Measurements from ENCODE around the gene NUTM2A. TPM values are rescaled to one million over a fixed set of nuclear protein-coding genes. Genes with fewer than 3 reads are reported as not detected.
"Not testable (repeated sequence)": the region's sequence is repeated elsewhere in the genome, so short reads cannot be mapped to it uniquely, and the experiment has no call there.

The NUTM2A gene, protein sequence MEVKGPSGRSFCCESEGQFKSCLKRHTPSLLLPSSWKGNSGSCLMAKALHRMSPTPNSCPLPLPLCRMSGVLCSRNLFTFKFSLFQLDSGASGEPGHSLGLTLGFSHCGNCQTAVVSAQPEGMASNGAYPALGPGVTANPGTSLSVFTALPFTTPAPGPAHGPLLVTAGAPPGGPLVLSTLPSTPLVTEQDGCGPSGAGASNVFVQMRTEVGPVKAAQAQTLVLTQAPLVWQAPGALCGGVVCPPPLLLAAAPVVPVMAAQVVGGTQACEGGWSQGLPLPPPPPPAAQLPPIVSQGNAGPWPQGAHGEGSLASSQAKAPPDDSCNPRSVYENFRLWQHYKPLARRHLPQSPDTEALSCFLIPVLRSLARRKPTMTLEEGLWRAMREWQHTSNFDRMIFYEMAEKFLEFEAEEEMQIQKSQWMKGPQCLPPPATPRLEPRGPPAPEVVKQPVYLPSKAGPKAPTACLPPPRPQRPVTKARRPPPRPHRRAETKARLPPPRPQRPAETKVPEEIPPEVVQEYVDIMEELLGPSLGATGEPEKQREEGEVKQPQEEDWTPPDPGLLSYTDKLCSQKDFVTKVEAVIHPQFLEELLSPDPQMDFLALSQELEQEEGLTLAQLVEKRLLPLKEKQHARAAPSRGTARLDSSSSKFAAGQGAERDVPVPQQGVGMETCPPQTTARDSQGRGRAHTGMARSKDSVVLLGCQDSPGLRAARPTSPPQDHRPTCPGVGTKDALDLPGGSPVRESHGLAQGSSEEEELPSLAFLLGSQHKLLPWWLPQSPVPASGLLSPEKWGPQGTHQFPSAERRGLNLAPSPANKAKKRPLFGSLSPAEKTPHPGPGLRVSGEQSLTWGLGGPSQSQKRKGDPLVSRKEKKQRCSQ
- total RNA-seq = 1.0 TPM

DNA sequence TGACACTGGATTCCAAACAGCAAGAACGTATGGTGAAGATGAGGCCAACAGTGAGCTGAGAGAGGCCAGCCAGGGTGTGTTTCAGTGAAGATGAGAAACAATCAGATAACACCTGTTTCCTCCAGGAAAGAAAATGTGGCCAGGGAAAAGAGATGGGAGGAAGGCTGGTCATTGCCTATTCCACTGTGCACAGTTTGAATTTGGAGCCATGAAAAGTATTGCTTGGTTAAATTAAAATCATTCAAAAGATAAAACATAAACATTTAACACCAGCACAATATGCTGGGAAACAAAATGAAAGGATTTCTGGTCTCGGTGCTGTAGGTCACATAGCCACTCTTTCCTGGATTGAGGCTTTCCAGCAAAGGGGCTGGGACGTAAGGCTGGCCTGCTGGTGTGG lies at the start of gene NUTM2A:
TSS of gene NUTM2A (plus strand) at position 301 of the 400 bp plus-strand sequence. CDS start 383 bp downstream, outside the sequence.
- H3K36me3 ChIP-seq (ENCODE audit: control insufficient read depth in 3 of 3, insufficient read depth in 3 of 3, low read length in 3 of 3); H3K27ac ChIP-seq (ENCODE audit: low read depth, low read length); H3K27me3 ChIP-seq (ENCODE audit: control insufficient read depth in 3 of 3, insufficient read depth in 3 of 3, low read length in 3 of 3); H3K9me3 ChIP-seq (ENCODE audit: control insufficient read depth in 3 of 3, low read length in 3 of 3); H3K4me1 ChIP-seq (ENCODE audit: control insufficient read depth in 3 of 3, insufficient read depth in 3 of 3, low read length in 3 of 3); H3K9ac ChIP-seq (ENCODE audit: low read depth in 1 of 3, low read length in 3 of 3); H3K4me3 ChIP-seq (ENCODE audit: low read length in 3 of 3): not testable (repeated sequence)

DNA sequence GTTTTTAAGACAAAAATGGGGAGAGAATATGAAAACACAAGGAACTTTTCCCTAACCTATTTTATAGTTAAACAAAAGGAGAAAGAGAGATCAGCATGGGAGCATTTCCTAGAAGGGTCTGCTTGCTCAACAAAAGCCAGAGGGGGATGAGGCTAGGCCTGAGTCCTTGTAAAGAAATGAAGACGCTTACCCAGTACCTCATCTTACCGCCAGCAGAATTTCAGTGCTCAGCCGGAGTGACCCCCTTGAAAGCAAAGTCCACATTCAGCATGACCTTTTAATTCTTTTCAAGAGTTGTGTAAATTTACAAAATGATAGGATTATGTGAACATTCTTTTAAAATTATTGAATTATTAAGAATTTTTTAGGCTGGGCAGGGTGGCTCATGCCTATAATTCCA lies 47.7 kb upstream of the NUTM2A start:
- H3K4me3 ChIP-seq (ENCODE audit: low read length in 3 of 3); H3K9me3 ChIP-seq (ENCODE audit: control insufficient read depth in 3 of 3, low read length in 3 of 3); H3K36me3 ChIP-seq (ENCODE audit: control insufficient read depth in 3 of 3, insufficient read depth in 3 of 3, low read length in 3 of 3); H3K9ac ChIP-seq (ENCODE audit: low read depth in 1 of 3, low read length in 3 of 3); H3K27me3 ChIP-seq (ENCODE audit: control insufficient read depth in 3 of 3, insufficient read depth in 3 of 3, low read length in 3 of 3); H3K27ac ChIP-seq (ENCODE audit: low read depth, low read length); H3K4me1 ChIP-seq (ENCODE audit: control insufficient read depth in 3 of 3, insufficient read depth in 3 of 3, low read length in 3 of 3): not testable (repeated sequence)

DNA sequence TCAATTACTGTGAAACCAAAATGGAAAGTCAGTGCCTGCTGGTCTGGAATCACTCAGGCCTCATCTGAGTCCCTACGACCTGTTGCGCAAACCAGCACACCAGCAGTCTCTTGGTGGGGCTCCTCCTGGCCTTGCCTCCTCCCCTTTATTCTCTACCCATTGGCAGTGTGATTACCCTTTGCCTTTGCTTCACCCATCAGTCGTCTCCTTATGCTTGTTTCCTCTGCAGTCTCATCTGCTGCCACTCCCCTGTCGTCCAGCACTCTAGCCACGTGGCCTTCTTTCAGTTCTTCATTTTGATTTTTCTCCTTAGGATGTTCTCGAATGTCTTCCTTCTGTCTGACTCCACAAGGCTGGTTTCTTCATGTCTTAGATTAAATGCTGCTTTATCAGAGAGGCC lies 40.8 kb upstream of the NUTM2A start:
- H3K4me1 ChIP-seq (ENCODE audit: control insufficient read depth in 3 of 3, insufficient read depth in 3 of 3, low read length in 3 of 3); H3K4me3 ChIP-seq (ENCODE audit: low read length in 3 of 3); H3K27ac ChIP-seq (ENCODE audit: low read depth, low read length); H3K36me3 ChIP-seq (ENCODE audit: control insufficient read depth in 3 of 3, insufficient read depth in 3 of 3, low read length in 3 of 3); H3K9ac ChIP-seq (ENCODE audit: low read depth in 1 of 3, low read length in 3 of 3); H3K27me3 ChIP-seq (ENCODE audit: control insufficient read depth in 3 of 3, insufficient read depth in 3 of 3, low read length in 3 of 3); H3K9me3 ChIP-seq (ENCODE audit: control insufficient read depth in 3 of 3, low read length in 3 of 3): not testable (repeated sequence)

DNA sequence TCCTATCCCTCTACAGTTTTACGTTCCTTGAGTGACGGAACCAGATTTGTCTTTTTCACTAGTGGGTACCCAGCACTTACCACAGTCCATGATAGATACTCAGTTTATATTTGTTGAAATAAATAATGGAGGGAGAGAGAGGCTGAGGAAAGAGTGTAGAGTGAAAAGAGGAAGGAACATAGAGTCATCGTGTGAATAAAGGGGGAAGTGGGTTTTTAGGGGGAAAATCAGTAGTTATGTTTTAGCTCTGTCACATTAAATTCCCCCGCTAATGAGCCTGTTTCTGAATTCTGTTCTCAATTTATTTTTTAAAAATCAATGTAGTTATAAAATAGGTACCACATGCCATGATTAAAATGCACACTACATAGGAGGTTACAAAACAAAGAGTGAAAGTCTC lies 39.2 kb upstream of the NUTM2A start:
- not testable (repeated sequence) for H3K36me3 ChIP-seq (ENCODE audit: control insufficient read depth in 3 of 3, insufficient read depth in 3 of 3, low read length in 3 of 3); H3K9me3 ChIP-seq (ENCODE audit: control insufficient read depth in 3 of 3, low read length in 3 of 3); H3K4me3 ChIP-seq (ENCODE audit: low read length in 3 of 3); H3K27ac ChIP-seq (ENCODE audit: low read depth, low read length); H3K27me3 ChIP-seq (ENCODE audit: control insufficient read depth in 3 of 3, insufficient read depth in 3 of 3, low read length in 3 of 3); H3K4me1 ChIP-seq (ENCODE audit: control insufficient read depth in 3 of 3, insufficient read depth in 3 of 3, low read length in 3 of 3); H3K9ac ChIP-seq (ENCODE audit: low read depth in 1 of 3, low read length in 3 of 3)

DNA sequence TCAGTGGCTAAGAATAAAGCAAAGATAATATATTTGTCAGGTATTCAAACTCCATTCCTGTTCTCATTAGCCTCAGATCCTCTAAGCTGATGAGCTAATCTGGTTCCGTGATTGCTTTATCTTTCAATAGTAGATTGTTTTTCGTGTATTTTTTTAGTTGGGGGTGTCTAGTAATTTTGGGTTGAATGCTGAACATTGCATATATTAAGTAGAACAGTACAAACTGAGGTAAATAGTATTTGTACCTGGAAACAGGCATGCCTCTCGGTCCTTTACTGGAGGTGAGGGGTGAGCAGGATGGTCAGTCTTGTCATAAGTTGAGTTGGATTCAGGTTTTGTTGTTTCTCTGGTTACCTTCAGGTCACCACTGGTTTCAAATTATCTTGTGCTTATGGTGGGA lies 37.7 kb upstream of the NUTM2A start:
- H3K4me1 ChIP-seq (ENCODE audit: control insufficient read depth in 3 of 3, insufficient read depth in 3 of 3, low read length in 3 of 3); H3K27ac ChIP-seq (ENCODE audit: low read depth, low read length); H3K4me3 ChIP-seq (ENCODE audit: low read length in 3 of 3); H3K9me3 ChIP-seq (ENCODE audit: control insufficient read depth in 3 of 3, low read length in 3 of 3); H3K36me3 ChIP-seq (ENCODE audit: control insufficient read depth in 3 of 3, insufficient read depth in 3 of 3, low read length in 3 of 3); H3K27me3 ChIP-seq (ENCODE audit: control insufficient read depth in 3 of 3, insufficient read depth in 3 of 3, low read length in 3 of 3); H3K9ac ChIP-seq (ENCODE audit: low read depth in 1 of 3, low read length in 3 of 3): not testable (repeated sequence)

DNA sequence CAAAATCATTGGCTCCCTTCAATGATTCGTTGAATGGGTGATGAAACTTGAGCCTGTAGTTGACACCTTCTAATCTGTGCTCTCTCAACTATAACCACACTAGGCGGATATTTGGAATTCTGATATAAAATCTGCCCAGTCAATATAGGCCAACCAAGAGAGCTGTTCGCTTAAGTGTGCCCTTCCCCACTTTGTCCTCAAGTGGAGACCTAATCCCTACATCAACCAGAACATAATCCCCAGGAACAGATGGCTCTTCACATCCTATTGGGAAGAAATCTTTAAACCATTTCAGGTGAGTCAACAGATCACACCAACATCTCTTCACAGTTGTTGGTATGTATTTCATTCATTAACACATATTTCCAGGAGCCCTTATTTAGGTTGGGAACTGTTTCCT lies 33.4 kb upstream of the NUTM2A start:
- not testable (repeated sequence) for H3K4me1 ChIP-seq (ENCODE audit: control insufficient read depth in 3 of 3, insufficient read depth in 3 of 3, low read length in 3 of 3); H3K9ac ChIP-seq (ENCODE audit: low read depth in 1 of 3, low read length in 3 of 3); H3K27me3 ChIP-seq (ENCODE audit: control insufficient read depth in 3 of 3, insufficient read depth in 3 of 3, low read length in 3 of 3); H3K9me3 ChIP-seq (ENCODE audit: control insufficient read depth in 3 of 3, low read length in 3 of 3); H3K27ac ChIP-seq (ENCODE audit: low read depth, low read length); H3K4me3 ChIP-seq (ENCODE audit: low read length in 3 of 3); H3K36me3 ChIP-seq (ENCODE audit: control insufficient read depth in 3 of 3, insufficient read depth in 3 of 3, low read length in 3 of 3)

DNA sequence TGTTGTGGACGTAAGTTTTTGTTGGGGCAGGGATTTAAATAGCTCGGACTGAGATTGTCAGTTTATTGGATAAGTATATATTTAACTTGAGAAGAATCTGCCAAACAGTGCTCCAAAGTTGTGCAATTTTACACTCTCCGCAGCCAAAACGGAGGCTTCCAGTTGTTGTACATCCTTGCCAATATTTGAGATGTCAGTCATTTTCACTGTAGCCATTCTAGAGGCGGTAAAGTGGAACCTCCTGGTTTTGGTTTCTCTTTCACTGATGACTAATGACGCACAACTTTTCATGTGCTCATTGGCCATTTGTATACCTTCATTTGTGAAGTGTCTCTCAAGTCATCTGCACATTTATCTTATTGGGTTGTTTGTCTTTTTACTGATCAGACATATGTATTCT lies 24.3 kb upstream of the NUTM2A start:
- H3K4me1 ChIP-seq (ENCODE audit: control insufficient read depth in 3 of 3, insufficient read depth in 3 of 3, low read length in 3 of 3); H3K36me3 ChIP-seq (ENCODE audit: control insufficient read depth in 3 of 3, insufficient read depth in 3 of 3, low read length in 3 of 3); H3K9me3 ChIP-seq (ENCODE audit: control insufficient read depth in 3 of 3, low read length in 3 of 3); H3K27me3 ChIP-seq (ENCODE audit: control insufficient read depth in 3 of 3, insufficient read depth in 3 of 3, low read length in 3 of 3); H3K27ac ChIP-seq (ENCODE audit: low read depth, low read length); H3K9ac ChIP-seq (ENCODE audit: low read depth in 1 of 3, low read length in 3 of 3): not testable (repeated sequence)
- H3K4me3 ChIP-seq (ENCODE audit: low read length in 3 of 3) = peak overlapping the region in 2 of 3 donors; percentile 43 to 48

DNA sequence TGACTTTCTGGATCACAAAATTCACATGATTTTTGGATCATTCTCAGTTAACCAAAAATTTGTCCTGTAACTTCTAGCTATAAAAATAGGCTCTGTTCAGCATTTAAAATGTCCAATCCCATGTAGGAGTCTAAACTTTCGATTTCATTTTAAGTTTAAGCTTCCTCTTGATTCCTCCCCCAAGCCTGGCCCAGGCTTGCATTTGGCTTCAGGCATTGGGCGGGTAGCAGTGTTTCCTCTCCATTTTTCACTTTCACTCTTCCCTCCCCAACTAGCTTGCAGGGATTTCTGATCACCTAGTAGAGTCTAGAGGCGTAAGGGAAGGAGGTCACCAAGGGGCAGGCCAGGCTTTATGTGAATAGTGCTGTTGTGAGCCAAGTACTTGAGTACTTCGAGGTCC lies 20.4 kb upstream of the NUTM2A start:
- not testable (repeated sequence) for H3K4me1 ChIP-seq (ENCODE audit: control insufficient read depth in 3 of 3, insufficient read depth in 3 of 3, low read length in 3 of 3); H3K9me3 ChIP-seq (ENCODE audit: control insufficient read depth in 3 of 3, low read length in 3 of 3); H3K27me3 ChIP-seq (ENCODE audit: control insufficient read depth in 3 of 3, insufficient read depth in 3 of 3, low read length in 3 of 3); H3K9ac ChIP-seq (ENCODE audit: low read depth in 1 of 3, low read length in 3 of 3); H3K36me3 ChIP-seq (ENCODE audit: control insufficient read depth in 3 of 3, insufficient read depth in 3 of 3, low read length in 3 of 3); H3K4me3 ChIP-seq (ENCODE audit: low read length in 3 of 3); H3K27ac ChIP-seq (ENCODE audit: low read depth, low read length)

DNA sequence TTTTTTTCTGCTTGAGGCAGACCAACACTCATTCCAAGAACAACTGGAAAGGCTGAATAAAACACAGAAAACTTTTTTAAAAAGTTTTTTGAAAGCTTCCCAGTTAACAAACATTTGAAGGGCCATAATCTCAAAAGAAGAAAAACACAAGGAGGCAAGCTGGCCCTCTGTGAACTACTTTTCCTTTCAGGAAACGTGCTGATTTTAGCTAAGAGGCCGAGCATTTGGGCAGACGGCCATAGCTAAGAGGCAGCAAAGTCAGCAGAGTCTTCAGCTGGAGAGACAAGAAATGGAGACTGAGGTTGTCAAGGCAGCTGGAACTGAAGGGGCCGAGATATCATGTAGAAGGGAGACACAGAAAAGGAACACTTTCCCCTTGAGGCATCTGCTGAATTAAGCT lies 18.3 kb upstream of the NUTM2A start:
- H3K36me3 ChIP-seq (ENCODE audit: control insufficient read depth in 3 of 3, insufficient read depth in 3 of 3, low read length in 3 of 3); H3K4me1 ChIP-seq (ENCODE audit: control insufficient read depth in 3 of 3, insufficient read depth in 3 of 3, low read length in 3 of 3); H3K4me3 ChIP-seq (ENCODE audit: low read length in 3 of 3); H3K9ac ChIP-seq (ENCODE audit: low read depth in 1 of 3, low read length in 3 of 3); H3K9me3 ChIP-seq (ENCODE audit: control insufficient read depth in 3 of 3, low read length in 3 of 3); H3K27ac ChIP-seq (ENCODE audit: low read depth, low read length); H3K27me3 ChIP-seq (ENCODE audit: control insufficient read depth in 3 of 3, insufficient read depth in 3 of 3, low read length in 3 of 3): not testable (repeated sequence)

DNA sequence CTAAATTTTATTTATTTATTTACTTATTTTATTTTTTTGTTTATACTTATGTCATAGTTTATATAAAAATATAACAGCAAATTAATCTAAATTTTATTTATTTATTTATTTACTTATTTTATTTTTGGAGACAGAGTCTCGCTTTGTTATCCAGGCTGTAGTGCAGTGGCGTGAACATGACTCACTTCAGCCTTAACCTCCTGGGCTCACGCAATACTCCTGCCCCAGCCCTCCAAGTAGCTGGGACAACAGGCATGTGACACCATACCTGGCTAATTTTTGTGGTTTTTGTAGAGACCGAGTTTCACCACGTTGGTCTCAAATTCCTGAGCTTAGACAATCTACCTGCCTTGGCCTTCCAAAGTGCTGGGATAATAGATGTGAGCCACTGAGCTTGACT lies 14.9 kb upstream of the NUTM2A start:
- H3K4me3 ChIP-seq (ENCODE audit: low read length in 3 of 3); H3K9ac ChIP-seq (ENCODE audit: low read depth in 1 of 3, low read length in 3 of 3); H3K27ac ChIP-seq (ENCODE audit: low read depth, low read length); H3K36me3 ChIP-seq (ENCODE audit: control insufficient read depth in 3 of 3, insufficient read depth in 3 of 3, low read length in 3 of 3); H3K9me3 ChIP-seq (ENCODE audit: control insufficient read depth in 3 of 3, low read length in 3 of 3); H3K4me1 ChIP-seq (ENCODE audit: control insufficient read depth in 3 of 3, insufficient read depth in 3 of 3, low read length in 3 of 3); H3K27me3 ChIP-seq (ENCODE audit: control insufficient read depth in 3 of 3, insufficient read depth in 3 of 3, low read length in 3 of 3): not testable (repeated sequence)

All from skeletal muscle tissue (tissue), 4 donors.